K562 (cell line): ENCODE results near the gene LACTBL1.

ENCODE experiments used
- ARNT ChIP-seq, 2 experiments: fragments of 450-650 bp; IDR thresholded peaks; 2 replicates each; pipeline ENCODE4 v1.6.1; 2016; ENCODE audit warnings: mild to moderate bottlenecking in 1 of 2
- ATF7 ChIP-seq: fragments of 450-650 bp; IDR thresholded peaks from 2 replicates; pipeline ENCODE4 v1.7.1; 2014; ENCODE audit warnings: mild to moderate bottlenecking, moderate library complexity
- CBFB ChIP-seq: sonication (generic); formaldehyde crosslinking; IDR thresholded peaks from 2 replicates; pipeline ENCODE4 v1.4.0; 2020; ENCODE audit warnings: mild to moderate bottlenecking, missing genetic modification reagents
- CBX8 ChIP-seq: fragments of 200-600 bp; sonication (generic); IDR thresholded peaks from 2 replicates; pipeline ENCODE4 v1.6.1; 2012; ENCODE audit warnings: borderline replicate concordance, mixed run types, low read depth, mild to moderate bottlenecking, moderate library complexity, mixed read lengths, low read length, control low read depth, inconsistent platforms; ENCODE audit not compliant: poor library complexity, severe bottlenecking; ENCODE audit errors: extremely low read depth
- CREB1 ChIP-seq, 2 experiments: sonication (generic) in 1 of 2; formaldehyde crosslinking in 1 of 2; IDR thresholded peaks; 2 replicates each; pipeline versions ENCODE4 v1.6.1 to v1.8.0; 2012 to 2022; ENCODE audit warnings: inconsistent platforms in 1 of 2, mild to moderate bottlenecking in 1 of 2, missing genetic modification reagents in 1 of 2, moderate library complexity in 1 of 2
- CTCF ChIP-seq, 3 experiments: IDR thresholded peaks in 2 of 3; conservative IDR thresholded peaks in 1 of 3; 2 replicates each; pipeline ENCODE4 v1.5.1; 2011 to 2012; ENCODE audit warnings: low read length in 3 of 3, mild to moderate bottlenecking in 3 of 3, control low read depth in 2 of 3, improper control_type of control experiment in 1 of 3, inconsistent platforms in 1 of 3, low read depth in 1 of 3, mixed read lengths in 1 of 3, moderate library complexity in 1 of 3; ENCODE audit not compliant: insufficient read depth in 2 of 3
- FOSL1 ChIP-seq: fragments of 200-800 bp; sonication (Bioruptor generic); conservative IDR thresholded peaks from 2 replicates; pipeline ENCODE4 v1.6.1; 2016; ENCODE audit warnings: missing genetic modification characterization, missing compliant biosample characterization
- MED1 ChIP-seq: sonication (generic); formaldehyde crosslinking; IDR thresholded peaks from 2 replicates; pipeline ENCODE4 v1.8.1; 2023; ENCODE audit warnings: missing genetic modification reagents, borderline replicate concordance
- POLR2A ChIP-seq: fragments of 450-650 bp; conservative IDR thresholded peaks from 2 replicates; pipeline ENCODE4 v1.6.1; 2016
- TGIF2 ChIP-seq: sonication (generic); formaldehyde crosslinking; IDR thresholded peaks from 2 replicates; pipeline ENCODE4 v1.8.1; 2022; ENCODE audit warnings: mild to moderate bottlenecking, missing genetic modification reagents, moderate library complexity
- YY1 ChIP-seq, 3 experiments: IDR thresholded peaks; 2 replicates each; pipeline ENCODE4 v1.6.1; 2011; ENCODE audit warnings: low read length in 2 of 3, mild to moderate bottlenecking in 2 of 3, moderate library complexity in 2 of 3, borderline replicate concordance in 1 of 3, control low read depth in 1 of 3, low read depth in 1 of 3; ENCODE audit not compliant: insufficient read depth in 3 of 3, insufficient replicate concordance in 2 of 3, control insufficient read depth in 1 of 3, insufficient read length in 1 of 3; ENCODE audit errors: extremely low read depth in 1 of 3
- ZBTB33 ChIP-seq: sonication (generic); formaldehyde crosslinking; IDR thresholded peaks from 2 replicates; pipeline ENCODE4 v1.8.1; 2023; ENCODE audit warnings: mild to moderate bottlenecking, missing genetic modification reagents
- ZFX ChIP-seq: sonication (generic); formaldehyde crosslinking; IDR thresholded peaks from 2 replicates; pipeline ENCODE4 v1.8.0; 2022; ENCODE audit warnings: mild to moderate bottlenecking, missing genetic modification reagents, moderate library complexity
- ZNF589 ChIP-seq: fragments of 200-800 bp; sonication (Bioruptor generic); IDR thresholded peaks from 2 replicates; pipeline ENCODE4 v1.6.1; 2016; ENCODE audit warnings: low read depth, missing genetic modification characterization, missing compliant biosample characterization

GRCh38 chr1:22941257-22941656 lies 31.4 kb downstream of the LACTBL1 start:
- TF ChIP-seq MED1 (CRISPR knock-in tag) (no peak), YY1 (IDR thresholded peaks at IDR 0.05; ENCODE audit: borderline replicate concordance in 1 of 3, control insufficient read depth in 1 of 3, extremely low read depth in 1 of 3, insufficient read depth in 3 of 3, insufficient read length in 1 of 3, insufficient replicate concordance in 2 of 3, low read depth in 1 of 3, low read length in 2 of 3) (no peak), ZBTB33 (CRISPR knock-in tag) (no peak), CBX8 (no peak), CREB1 (IDR thresholded peaks at IDR 0.05) (no peak), CREB1 (CRISPR knock-in tag; IDR thresholded peaks at IDR 0.05) (no peak), TGIF2 (CRISPR knock-in tag) (no peak), ZNF589 (CRISPR knock-in tag) (no peak), FOSL1 (tag) (no peak), CBFB (no peak), POLR2A (no peak), ATF7 (no peak), ARNT (IDR thresholded peaks at IDR 0.05) (no peak), ZFX (CRISPR knock-in tag) (no peak), CTCF (IDR thresholded peaks at IDR 0.05 in 2 of 3, conservative IDR thresholded peaks at IDR 0.05 in 1 of 3; ENCODE audit: insufficient read depth in 2 of 3, low read depth in 1 of 3, low read length in 3 of 3) (no peak)
